Subcutaneous adipose tissue (tissue), 4 donors: ENCODE data around the gene WNT9B. TPM values are rescaled to one million over a fixed set of nuclear protein-coding genes. Genes with fewer than 3 reads are reported as not detected.

Experiments used
- CTCF ChIP-seq: fragments of 450-650 bp; IDR thresholded peaks from one replicate; pipeline ENCODE4 v1.5.1; 2016; ENCODE audit warnings: low read depth, mild to moderate bottlenecking, control low read depth, antibody characterized with exemption, moderate library complexity
- total RNA-seq, 4 donors: library from RNA; depleted of rRNA; stranded (reverse); fragments of >200 nt; gene quantifications; one replicate each; pipeline ENCODE4 v1.1.0, GENCODE V29; 2016

The WNT9B gene
- total RNA-seq, 4 donors from 2014 or later: 0.38 to 0.51 TPM; not detected in 2

GRCh38 chr17:46916623-46917022 lies 65.2 kb downstream of the WNT9B start:
- no peak for TF ChIP-seq CTCF

GRCh38 chr17:46917041-46917440 lies 65.7 kb downstream of the WNT9B start:
- no peak for TF ChIP-seq CTCF

- no peak for TF ChIP-seq CTCF
Measured at GRCh38 chr17:46917516-46917915, 66.1 kb downstream of the WNT9B start.

GRCh38 chr17:46922487-46922803 lies 71.1 kb downstream of the WNT9B start:
- TF ChIP-seq CTCF: no peak

- no peak for TF ChIP-seq CTCF
Measured at GRCh38 chr17:46922804-46923635, 71.6 kb downstream of the WNT9B start, which contains the start of gene GOSR2. GOSR2 (plus strand) TSS chr17:46923160; CDS start chr17:46923193, 33 bp downstream.

- TF ChIP-seq CTCF: no peak
Measured at GRCh38 chr17:46925185-46925868, 73.9 kb downstream of the WNT9B start.

GRCh38 chr17:46928467-46929261 lies 77.3 kb downstream of the WNT9B start:
- TF ChIP-seq CTCF: no peak
